Activated gamma-delta T cell treated with Interleukin-2 at 50 U/mL for 16 hours (primary cell): Measurements from ENCODE around the gene TKFC.

Source experiments
- DNase-seq: peaks from one replicate; pipeline ENCODE4 v3.0.0-alpha.2; 2020

Gene TKFC

DNA sequence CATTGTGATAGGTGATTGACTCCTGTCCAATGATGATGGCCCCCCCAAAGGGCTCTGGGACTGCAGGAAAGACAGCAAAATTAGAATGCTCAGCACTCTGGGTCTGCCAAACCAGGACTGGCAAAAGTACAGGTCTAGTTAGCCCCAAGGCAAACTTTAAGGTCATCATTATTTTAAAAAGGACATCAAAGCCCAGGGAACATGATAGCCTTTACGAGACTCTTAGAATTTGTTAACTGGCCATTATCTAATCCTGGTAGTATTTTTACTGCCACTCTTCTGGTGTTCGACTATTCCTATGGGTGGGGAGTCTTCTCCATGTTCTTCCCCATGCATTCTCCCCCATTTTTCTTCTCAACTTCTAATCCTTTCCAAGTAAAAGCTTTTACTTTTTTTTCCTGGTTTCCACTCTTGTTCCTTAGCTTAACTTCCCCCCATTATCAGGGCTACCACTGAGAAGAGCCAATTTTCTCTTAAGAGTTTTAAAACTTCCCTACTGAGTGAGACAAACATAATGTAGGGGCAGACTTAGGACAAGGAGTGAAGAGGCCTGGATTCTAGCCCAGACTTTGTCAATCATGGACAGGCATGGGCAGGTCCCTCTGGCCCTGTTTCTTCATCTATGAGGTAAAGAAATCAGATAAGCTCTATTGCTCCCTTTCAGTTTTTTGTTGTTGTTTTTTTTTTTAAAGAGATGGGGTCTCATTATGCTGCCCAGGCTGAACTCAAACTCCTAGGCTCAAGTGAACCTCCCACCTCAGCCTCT, 7.2 kb upstream of the TKFC start:
- no peak for DNase-seq

- no peak for DNase-seq
Observed at GRCh38 chr11:61327669-61328071, 5.4 kb upstream of the TKFC start.

- no peak for DNase-seq
Observed at GRCh38 chr11:61328351-61328750, 4.7 kb upstream of the TKFC start.

- no peak for DNase-seq
Observed at GRCh38 chr11:61329871-61330270, 3.2 kb upstream of the TKFC start.

DNA sequence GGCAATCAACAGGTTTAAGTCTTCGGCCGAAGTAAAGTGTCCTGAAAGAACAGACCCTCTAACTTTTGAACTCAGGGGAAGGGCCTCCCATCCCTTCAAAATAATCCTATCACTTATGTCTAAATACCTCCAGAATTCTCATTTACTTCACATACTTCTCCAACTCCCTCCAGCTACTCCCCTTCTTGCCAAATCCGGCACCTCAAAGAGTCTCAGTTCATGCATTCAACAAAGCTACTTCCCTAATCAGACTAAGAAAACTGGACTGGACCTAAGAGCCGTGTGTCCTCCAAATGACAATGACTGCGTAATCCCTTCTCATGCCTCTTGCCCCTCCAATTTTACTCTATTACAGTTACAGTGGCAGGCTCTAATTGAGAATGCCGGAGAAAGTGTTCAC, 1.4 kb upstream of the TKFC start:
- DNase-seq, result no peak

DNA sequence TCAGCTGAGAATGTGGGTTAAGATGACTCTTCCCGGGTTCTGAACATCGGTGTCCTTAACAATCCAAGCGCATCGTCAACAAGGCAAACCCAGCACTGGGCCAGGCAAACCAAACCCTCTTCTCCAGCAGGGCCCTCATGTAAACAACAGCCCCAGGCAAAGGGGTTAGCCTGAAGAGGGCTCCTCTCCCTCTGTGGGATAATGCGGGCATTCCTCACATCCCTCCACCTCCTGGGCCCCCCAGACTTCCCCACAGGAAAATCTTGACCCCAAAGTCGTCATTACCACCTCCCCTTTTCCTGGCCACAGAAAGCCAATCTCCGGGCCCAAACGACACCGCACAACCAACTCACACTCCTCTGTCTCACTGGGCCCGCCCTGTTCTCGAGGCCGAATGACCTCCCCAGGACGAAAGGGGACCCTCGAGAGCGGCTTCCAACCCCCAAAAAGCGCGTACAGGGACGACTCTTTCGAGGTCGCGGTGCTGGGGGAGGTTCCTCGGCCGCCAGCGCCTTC, 689 bp upstream of the TKFC start:
- DNase-seq, result no peak

DNA sequence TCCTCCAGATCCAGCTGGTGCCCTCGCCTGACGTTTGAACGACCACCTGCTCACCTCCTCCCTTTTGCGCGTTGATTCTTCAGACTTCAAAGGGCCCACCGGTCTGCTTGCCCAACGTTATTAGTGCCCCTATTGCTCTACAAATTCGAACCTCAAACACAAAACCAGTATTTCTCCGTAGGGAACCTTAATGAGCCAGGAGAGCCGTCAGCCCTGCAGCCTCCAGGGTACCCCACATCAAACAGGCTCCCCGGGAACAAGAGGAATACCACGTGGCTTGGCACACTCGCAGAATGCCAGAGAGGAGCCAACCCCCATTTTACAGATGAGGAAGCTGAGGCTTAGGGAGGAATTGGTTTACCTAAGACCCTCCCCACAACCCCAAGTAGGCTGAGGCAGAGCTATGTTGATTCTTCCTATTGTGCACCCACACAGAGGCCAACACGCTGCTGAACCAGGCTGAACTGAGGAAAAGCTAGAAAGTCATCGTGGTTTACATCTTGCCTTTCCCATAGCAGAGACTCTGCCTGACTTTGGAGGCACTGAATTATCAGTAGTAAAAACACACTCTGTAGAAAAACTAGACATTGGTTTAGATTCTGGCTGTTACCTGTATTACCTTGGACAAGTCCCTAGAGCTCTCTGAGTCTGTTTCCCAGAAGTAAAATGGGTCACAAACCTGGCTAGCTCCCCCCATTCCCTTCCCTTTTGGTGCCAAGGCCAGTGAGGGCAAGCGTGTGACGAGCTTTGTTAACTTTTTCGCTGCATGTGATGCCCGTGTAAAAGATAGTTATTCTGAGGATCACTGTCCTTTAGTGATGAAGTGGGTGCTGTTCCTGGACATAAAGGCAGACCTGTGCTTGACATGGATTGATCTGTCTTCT, 764 bp downstream of the TKFC start:
- no peak for DNase-seq

DNA sequence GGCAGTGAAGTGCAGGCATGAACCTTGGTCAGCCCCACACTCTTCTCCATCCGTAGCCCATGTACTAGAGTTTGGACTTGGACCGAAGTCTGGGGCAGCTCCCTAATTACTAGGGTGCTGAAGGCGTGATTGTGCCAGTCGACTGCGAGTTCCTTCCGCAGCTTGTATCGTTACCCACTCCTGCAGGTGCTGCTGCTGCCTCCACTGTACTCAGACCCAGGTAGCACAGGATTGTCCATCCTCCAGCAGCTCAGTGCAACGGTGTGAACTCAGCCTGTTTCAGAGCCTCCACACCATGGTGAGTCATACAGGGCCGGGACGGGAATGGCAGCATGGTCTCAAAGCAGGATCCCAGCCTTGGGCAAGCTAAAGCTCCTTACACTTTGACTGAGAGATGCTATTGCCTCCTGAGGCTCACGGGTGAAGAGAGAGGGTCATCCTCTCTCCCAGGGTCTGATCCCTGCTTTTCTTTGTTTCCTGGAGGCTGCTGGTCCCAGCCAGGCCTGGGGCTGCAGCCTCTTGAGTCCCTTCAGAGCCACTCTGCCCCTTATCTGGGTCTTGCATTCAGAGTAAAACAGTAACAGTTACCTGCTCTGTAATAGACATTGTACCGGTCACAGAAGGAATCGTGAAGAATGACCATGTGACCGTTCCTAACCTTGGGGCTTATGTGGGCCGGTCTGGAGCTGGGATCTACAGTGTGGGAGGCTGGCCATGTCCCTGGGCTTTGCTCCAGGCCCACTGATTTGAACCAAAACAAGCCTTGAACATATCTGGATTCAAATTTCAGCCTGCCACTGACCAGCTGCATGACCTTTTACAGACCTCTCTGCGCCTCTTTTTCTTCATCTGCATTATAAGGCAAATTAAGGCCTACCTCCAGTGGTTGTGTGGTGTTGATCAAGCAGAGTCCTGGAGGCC, 1.7 kb downstream of the TKFC start:
- DNase-seq, result no peak

DNA sequence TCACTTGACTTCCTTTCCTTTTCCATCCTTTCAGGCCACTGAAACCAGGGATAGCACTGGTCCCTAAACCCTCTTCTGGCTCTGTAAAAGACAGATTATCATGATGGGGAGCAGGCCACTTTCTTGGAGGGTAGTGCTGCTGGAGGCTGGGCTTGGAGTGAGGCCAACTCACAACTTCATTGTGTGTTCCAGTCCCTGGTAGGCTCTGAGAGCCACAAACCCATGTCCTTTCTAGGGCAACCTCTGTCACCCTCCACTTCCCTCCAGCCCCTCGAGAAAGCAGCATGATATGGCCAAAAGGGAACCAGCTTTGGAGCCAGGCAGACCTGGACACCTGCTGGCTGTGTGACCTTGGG, 2.3 kb downstream of the TKFC start:
- no peak for DNase-seq

GRCh38 chr11:61336171-61336935, 3.3 kb downstream of the TKFC start:
- peak; percentile 80 for DNase-seq

GRCh38 chr11:61337706-61338470, 4.9 kb downstream of the TKFC start:
- DNase-seq, result no peak

- no peak for DNase-seq
Observed at GRCh38 chr11:61338783-61339489, 5.9 kb downstream of the TKFC start.

- DNase-seq, result no peak
Observed at GRCh38 chr11:61339490-61339878, 6.5 kb downstream of the TKFC start.

GRCh38 chr11:61340979-61341378, 8.0 kb downstream of the TKFC start:
- DNase-seq, result no peak

- no peak for DNase-seq
Observed at GRCh38 chr11:61341706-61342105, 8.7 kb downstream of the TKFC start.

DNA sequence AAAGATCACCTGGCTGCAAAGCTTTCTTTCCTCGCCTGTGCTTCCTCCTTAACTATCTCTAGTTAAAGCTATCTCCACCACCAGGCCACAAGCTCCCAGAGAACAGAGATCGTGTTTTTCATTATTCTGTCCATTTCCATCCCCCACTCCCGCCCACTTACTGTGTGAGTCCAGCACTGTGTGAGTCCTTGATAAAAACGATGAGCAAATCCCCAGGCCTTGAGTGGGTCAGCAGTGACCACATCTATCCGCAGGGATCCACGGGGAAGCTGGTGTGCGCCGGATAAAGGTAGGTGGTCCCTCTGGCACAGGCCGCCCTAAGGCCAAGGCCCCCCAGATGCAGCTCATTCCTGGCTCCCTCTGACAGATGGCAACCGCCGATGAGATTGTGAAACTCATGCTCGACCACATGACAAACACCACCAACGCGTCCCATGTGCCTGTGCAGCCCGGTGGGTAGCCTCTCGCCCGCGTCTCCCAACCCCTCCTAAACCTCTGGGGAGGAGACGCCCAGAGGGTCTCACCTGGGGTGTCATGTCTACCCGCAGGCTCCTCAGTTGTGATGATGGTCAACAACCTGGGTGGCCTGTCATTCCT, 9.3 kb downstream of the TKFC start:
- no peak for DNase-seq

- no peak for DNase-seq
Observed at GRCh38 chr11:61343792-61344745, 11.0 kb downstream of the TKFC start.

DNA sequence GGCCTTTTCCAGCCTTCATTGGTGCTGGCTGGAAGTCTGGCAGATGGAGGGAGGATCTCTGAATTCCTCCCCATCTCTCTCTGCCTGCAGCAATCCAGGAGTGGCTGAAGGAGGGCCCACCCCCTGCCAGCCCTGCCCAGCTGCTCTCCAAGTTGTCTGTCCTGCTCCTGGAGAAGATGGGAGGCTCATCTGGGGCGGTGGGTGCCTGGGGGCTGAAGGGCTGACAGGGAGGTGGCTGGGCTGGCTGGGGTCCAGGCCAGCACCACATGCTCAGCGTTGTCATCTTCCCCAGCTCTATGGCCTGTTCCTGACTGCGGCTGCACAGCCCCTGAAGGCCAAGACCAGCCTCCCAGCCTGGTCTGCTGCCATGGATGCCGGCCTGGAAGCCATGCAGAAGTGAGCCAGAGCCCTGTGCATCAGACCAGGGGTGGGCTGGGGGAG, 12.2 kb downstream of the TKFC start:
- no peak for DNase-seq
